ENCODE data around the gene NEK9. TPM values are rescaled to one million over a fixed set of nuclear protein-coding genes. Genes with fewer than 3 reads are reported as not detected.

NEK9 gene
- total RNA-seq, 1 donor from 2014 or later = 78.1 TPM

GRCh38 chr14:75139185-75139584, 12.3 kb upstream of the NEK9 start:
- Histone ChIP-seq H3K27me3 (no peaks in the 10 kb centered on the region), H3K27ac (no peak overlapping the region), H3K9me3 (no peaks in the 10 kb centered on the region), H3K4me3 (no peak overlapping the region), H3K4me1 (peaks cover 53% of the 10 kb centered on the region), H3K36me3 (peaks cover 14% of the 10 kb centered on the region)
- intact Hi-C loops (cut with DNase I) = loop anchor here (5.0 to 10.0 kb wide), 2 partner anchors 163 to 346 kb away; no protein-coding TSS in a partner anchor
- DNase-seq (no peak), ATAC-seq (no peak)
- no peak for TF ChIP-seq CTCF (IDR thresholded peaks at IDR 0.05)

GRCh38 chr14:75138492-75138891, 11.6 kb upstream of the NEK9 start:
- H3K36me3 ChIP-seq = peaks cover 21% of the 10 kb centered on the region
- no peak for TF ChIP-seq CTCF (IDR thresholded peaks at IDR 0.05)
- intact Hi-C loops (cut with DNase I) = loop anchor here (5.0 to 10.0 kb wide), 2 partner anchors 164 to 346 kb away; no protein-coding TSS in a partner anchor
- H3K9me3 ChIP-seq = no peaks in the 10 kb centered on the region
- no peak for DNase-seq
- no peaks in the 10 kb centered on the region for H3K27me3 ChIP-seq
- no peak overlapping the region for H3K4me3 ChIP-seq
- ATAC-seq = peak; percentile 70
- peak overlapping the region; percentile 11 for H3K27ac ChIP-seq
- peaks cover 47% of the 10 kb centered on the region for H3K4me1 ChIP-seq

GRCh38 chr14:75134644-75135043, 7.8 kb upstream of the NEK9 start:
- DNase-seq (no peak), ATAC-seq (no peak)
- Histone ChIP-seq H3K27ac (no peak overlapping the region), H3K36me3 (peaks cover 42% of the 10 kb centered on the region), H3K27me3 (no peaks in the 10 kb centered on the region), H3K4me1 (peaks cover 23% of the 10 kb centered on the region), H3K4me3 (no peak overlapping the region), H3K9me3 (no peaks in the 10 kb centered on the region)
- TF ChIP-seq CTCF (IDR thresholded peaks at IDR 0.05) = no peak
- intact Hi-C loops (cut with DNase I) = loop anchor here (5.0 to 10.0 kb wide), 2 partner anchors 168 to 350 kb away; no protein-coding TSS in a partner anchor

- Histone ChIP-seq H3K27ac (peak overlapping the region; percentile 20), H3K36me3 (peaks cover 44% of the 10 kb centered on the region), H3K9me3 (no peaks in the 10 kb centered on the region)
Observed at GRCh38 chr14:75133597-75133996, 6.7 kb upstream of the NEK9 start.

GRCh38 chr14:75132382-75133086, 5.7 kb upstream of the NEK9 start:
- DNase-seq (no peak), ATAC-seq (peak; percentile 96)
- H3K27me3 ChIP-seq = no peaks in the 10 kb centered on the region
- peaks cover 18% of the 10 kb centered on the region for H3K4me1 ChIP-seq
- peak overlapping the region; percentile 20 for H3K27ac ChIP-seq
- TF ChIP-seq CTCF (IDR thresholded peaks at IDR 0.05) = peak; percentile 69
- H3K4me3 ChIP-seq = no peak overlapping the region
- H3K9me3 ChIP-seq = no peaks in the 10 kb centered on the region
- H3K36me3 ChIP-seq = peaks cover 44% of the 10 kb centered on the region
- intact Hi-C loops (cut with DNase I) = loop anchor here (10.0 kb wide), 1 partner anchor 352 kb away; no protein-coding TSS in a partner anchor

More at GRCh38 chr14:75133597-75133996, 6.7 kb upstream of the NEK9 start:
- Histone ChIP-seq H3K27me3 (no peaks in the 10 kb centered on the region), H3K4me1 (peaks cover 17% of the 10 kb centered on the region), H3K4me3 (no peak overlapping the region)
- intact Hi-C loops (cut with DNase I) = loop anchor here (10.0 kb wide), 1 partner anchor 351 kb away; no protein-coding TSS in a partner anchor
- ATAC-seq = no peak
- no peak for DNase-seq
- TF ChIP-seq CTCF (IDR thresholded peaks at IDR 0.05) = no peak
